ENCODE measurements around the gene PPP4C.

DNA sequence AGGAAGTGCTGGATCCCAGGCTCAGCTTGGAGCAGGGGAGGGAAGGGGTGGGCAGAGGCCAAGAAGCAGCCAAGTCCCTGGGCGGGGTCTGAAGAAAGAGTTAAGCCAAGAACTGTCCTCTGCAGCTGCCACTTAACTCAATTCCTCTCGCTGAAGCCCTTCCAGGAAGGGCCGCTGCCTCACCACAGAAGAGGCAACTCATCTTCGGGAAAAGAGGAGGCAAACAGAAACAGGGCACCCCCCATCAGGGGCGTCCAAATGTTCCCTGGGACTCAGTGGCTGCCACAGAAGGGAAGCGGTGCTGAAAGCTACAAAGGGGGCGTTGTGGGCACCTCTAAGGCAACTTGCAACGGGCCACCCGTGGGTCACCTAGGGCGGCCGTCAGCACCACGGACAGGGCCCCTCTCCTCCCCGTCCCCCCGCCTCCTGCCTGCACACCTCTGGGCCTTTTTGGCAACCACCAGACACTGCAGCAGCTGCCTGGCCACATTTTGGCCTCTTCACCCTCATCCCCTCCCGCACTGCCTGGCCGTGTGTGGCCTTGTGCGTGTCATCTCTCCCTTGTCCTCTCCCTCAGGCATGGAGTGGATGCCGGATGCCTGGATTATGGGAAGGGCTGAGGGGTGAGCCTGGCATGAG is 47.2 kb upstream of the PPP4C start:
- no peak for TF ChIP-seq CTCF (IDR thresholded peaks at IDR 0.05; ENCODE audit: poor library complexity, severe bottlenecking)
- no peak for TF ChIP-seq SMC3 (conservative IDR thresholded peaks at IDR 0.05; ENCODE audit: poor library complexity)
- TF ChIP-seq POLR2AphosphoS5 (IDR thresholded peaks at IDR 0.05), result no peak
- TF ChIP-seq EZH2 (IDR thresholded peaks at IDR 0.05; ENCODE audit: borderline replicate concordance, insufficient read depth, low read length, poor library complexity, severe bottlenecking), result no peak
- no peak for TF ChIP-seq RAD21 (conservative IDR thresholded peaks at IDR 0.05)
- TF ChIP-seq REST (IDR thresholded peaks at IDR 0.05; ENCODE audit: borderline replicate concordance), result no peak
- no peak for TF ChIP-seq EP300 (conservative IDR thresholded peaks at IDR 0.05; ENCODE audit: poor library complexity, severe bottlenecking)
- TF ChIP-seq MXI1 (conservative IDR thresholded peaks at IDR 0.05; ENCODE audit: poor library complexity, severe bottlenecking), result no peak

Measured in neural cell (in vitro differentiated cells).